KOPT-K1 (cell line): ENCODE data around the gene SPATA33.

ENCODE experiments used
- H3K27ac ChIP-seq: fragments of 200-600 bp; sonication (generic); 2 replicates; pipeline ENCODE4 v1.5.1; 2016; ENCODE audit warnings: antibody characterized with exemption, mild to moderate bottlenecking, low read depth, low read length; ENCODE audit not compliant: poor library complexity, severe bottlenecking
- H3K36me3 ChIP-seq: fragments of 200-600 bp; sonication (generic); 2 replicates; pipeline ENCODE4 v1.5.1; 2017; ENCODE audit warnings: antibody characterized with exemption, mild to moderate bottlenecking, low read length, moderate library complexity; ENCODE audit not compliant: insufficient read depth
- H3K9me3 ChIP-seq: fragments of 200-600 bp; sonication (generic); 2 replicates; pipeline ENCODE4 v1.5.1; 2017; ENCODE audit warnings: antibody characterized with exemption, low read length, mild to moderate bottlenecking; ENCODE audit not compliant: insufficient read depth, poor library complexity, severe bottlenecking

The SPATA33 gene

GRCh38 chr16:89657442-89658220 is at the start of gene SPATA33, which contains the start of gene CHMP1A:
Gene SPATA33 (plus strand): TSS chr16:89657836. CDS start chr16:89657912, 76 bp downstream.
Gene CHMP1A (minus strand): TSS chr16:89657708. CDS start chr16:89657588, 120 bp downstream.
- no peaks in the 10 kb centered on the region for H3K9me3 ChIP-seq
- H3K27ac ChIP-seq, result peak within 1 kb of the TSS; percentile 79
- peaks cover 53% of the 10 kb centered on the region for H3K36me3 ChIP-seq

GRCh38 chr16:89607937-89608740 is 49.5 kb upstream of the SPATA33 start:
- Histone ChIP-seq H3K27ac (peak overlapping the region; percentile 97), H3K36me3 (no peaks in the 10 kb centered on the region), H3K9me3 (no peaks in the 10 kb centered on the region)

- H3K9me3 ChIP-seq, result no peaks in the 10 kb centered on the region
- no peaks in the 10 kb centered on the region for H3K36me3 ChIP-seq
- peak overlapping the region; percentile 97 for H3K27ac ChIP-seq
Measured at GRCh38 chr16:89610108-89610453, 47.6 kb upstream of the SPATA33 start.

- no peaks in the 10 kb centered on the region for H3K36me3 ChIP-seq
- no peaks in the 10 kb centered on the region for H3K9me3 ChIP-seq
- peak overlapping the region; percentile 58 for H3K27ac ChIP-seq
Measured at GRCh38 chr16:89612415-89613166, 45.0 kb upstream of the SPATA33 start.

- peak within 1 kb of the TSS; percentile 58 for H3K27ac ChIP-seq
- no peaks in the 10 kb centered on the region for H3K36me3 ChIP-seq
- no peaks in the 10 kb centered on the region for H3K9me3 ChIP-seq
Measured at GRCh38 chr16:89613231-89613953, 44.2 kb upstream of the SPATA33 start, which contains the start of gene DPEP1. Gene DPEP1 (plus strand): TSS chr16:89613642. CDS start chr16:89630411, 16,769 bp downstream.

GRCh38 chr16:89613954-89614459 is 43.6 kb upstream of the SPATA33 start:
- H3K27ac ChIP-seq, result peak overlapping the region; percentile 58
- no peaks in the 10 kb centered on the region for H3K36me3 ChIP-seq

GRCh38 chr16:89615176-89615575 is 42.5 kb upstream of the SPATA33 start:
- Histone ChIP-seq H3K27ac (peak overlapping the region; percentile 13), H3K36me3 (no peaks in the 10 kb centered on the region), H3K9me3 (no peaks in the 10 kb centered on the region)

More at GRCh38 chr16:89613954-89614459, 43.6 kb upstream of the SPATA33 start:
- no peaks in the 10 kb centered on the region for H3K9me3 ChIP-seq

- peak overlapping the region; percentile 13 for H3K27ac ChIP-seq
- no peaks in the 10 kb centered on the region for H3K36me3 ChIP-seq
- H3K9me3 ChIP-seq, result no peaks in the 10 kb centered on the region
Measured at GRCh38 chr16:89615596-89616090, 42.0 kb upstream of the SPATA33 start.

- H3K36me3 ChIP-seq, result no peaks in the 10 kb centered on the region
- H3K27ac ChIP-seq, result peak overlapping the region; percentile 49
- no peaks in the 10 kb centered on the region for H3K9me3 ChIP-seq
Measured at GRCh38 chr16:89616623-89617022, 41.0 kb upstream of the SPATA33 start.

GRCh38 chr16:89617036-89617435 is 40.6 kb upstream of the SPATA33 start:
- Histone ChIP-seq H3K36me3 (no peaks in the 10 kb centered on the region), H3K9me3 (no peaks in the 10 kb centered on the region), H3K27ac (peak overlapping the region; percentile 49)

GRCh38 chr16:89618109-89618998 is 39.3 kb upstream of the SPATA33 start:
- Histone ChIP-seq H3K9me3 (no peaks in the 10 kb centered on the region), H3K27ac (no peak overlapping the region), H3K36me3 (no peaks in the 10 kb centered on the region)

- no peaks in the 10 kb centered on the region for H3K9me3 ChIP-seq
- H3K36me3 ChIP-seq, result no peaks in the 10 kb centered on the region
- no peak overlapping the region for H3K27ac ChIP-seq
Measured at GRCh38 chr16:89619840-89620239, 37.8 kb upstream of the SPATA33 start.

- H3K9me3 ChIP-seq, result no peaks in the 10 kb centered on the region
- no peak overlapping the region for H3K27ac ChIP-seq
- H3K36me3 ChIP-seq, result no peaks in the 10 kb centered on the region
Measured at GRCh38 chr16:89620406-89620841, 37.2 kb upstream of the SPATA33 start.
